ENCODE results near the gene HOXA2. TPM values are rescaled to one million over a fixed set of nuclear protein-coding genes. Genes with fewer than 3 reads are reported as not detected.

The HOXA2 gene
- total and polyA plus RNA-seq, 2 of the 13 experiments (the other 11 are each of a cell fraction or from before 2014, with no cell fraction given), result 0.22 to 0.29 TPM

DNA sequence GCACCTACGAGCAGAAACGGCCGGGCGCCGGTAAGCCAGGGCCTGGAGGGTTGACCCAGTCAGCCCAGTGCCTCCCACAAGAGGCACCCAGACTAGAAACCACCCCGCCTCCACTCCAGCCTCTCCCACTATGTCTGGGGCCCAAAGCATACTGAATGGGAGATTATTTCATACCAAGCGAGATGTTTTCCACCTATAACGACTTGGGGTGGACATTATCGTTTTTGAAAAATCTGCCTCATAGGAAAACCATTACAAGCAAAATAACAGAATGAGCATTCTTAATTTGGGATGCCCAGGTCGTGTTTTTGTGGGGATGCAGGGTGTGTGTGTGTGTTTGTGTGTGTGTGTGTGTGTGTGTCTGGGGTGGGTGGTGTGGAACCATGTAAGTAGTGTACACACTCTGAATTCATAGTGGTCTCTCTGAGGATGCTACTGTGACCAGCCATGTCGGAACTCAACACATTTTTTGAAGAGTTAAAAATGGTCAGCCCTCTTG lies 43.5 kb upstream of the HOXA2 start:
- Histone ChIP-seq H2AFZ (ENCODE audit: low read length) (no peak overlapping the region), H3K27me3 (ENCODE audit: control insufficient read depth in 1 of 2, insufficient read depth in 2 of 2, low read length in 2 of 2) (no peaks in the 10 kb centered on the region; a peak in 1 of 5 replicates), H3K4me3 (replicated peaks in 1 of 3; ENCODE audit: insufficient read depth in 1 of 3, low read depth in 2 of 3, low read length in 3 of 3) (no peak overlapping the region), H3K4me2 (ENCODE audit: low read depth, low read length) (no peak overlapping the region), H3K9me3 (ENCODE audit: low read length) (no peaks in the 10 kb centered on the region), H3K27ac (ENCODE audit: extremely low read length, insufficient read depth, low read length) (no peak overlapping the region), H3K9ac (ENCODE audit: insufficient read depth, low read depth, low read length) (no peak overlapping the region), H3K4me1 (ENCODE audit: insufficient read depth, low read length) (peaks cover 30% of the 10 kb centered on the region), H4K20me1 (ENCODE audit: insufficient read depth, low read length) (no peaks in the 10 kb centered on the region), H3K36me3 (replicated peaks in 1 of 2; ENCODE audit: control insufficient read depth in 1 of 2, insufficient read depth in 2 of 2, low read length in 2 of 2) (no peaks in the 10 kb centered on the region; a peak in 2 of 5 replicates), H3K79me2 (ENCODE audit: insufficient read depth, low read length) (peaks cover 5% of the 10 kb centered on the region)
- in situ Hi-C loops (cut with HindIII; ENCODE audit: extremely low pct_ligation_motif_present, low pct_unique_long_range_greater_than_20kb), result no loop called here
- intact Hi-C loops (cut with micrococcal nuclease; ENCODE audit: unreplicated experiment), result no loop called here
- FAIRE-seq (no peak), ATAC-seq (no peak), DNase-seq (ENCODE audit: low spot score) (no peak)
- no TSS peak for BruUV-seq (replicated peaks)
- ChIA-PET POLR2A (no interaction called here), CTCF (ENCODE audit: low intra/inter-chr PET ratio, low total read pairs) (no interaction called here)
- TF ChIP-seq ZNF720 (CRISPR knock-in tag; IDR thresholded peaks at IDR 0.05) (no peak), ZFY (CRISPR knock-in tag; IDR thresholded peaks at IDR 0.05) (no peak), ZNF232 (CRISPR knock-in tag; IDR thresholded peaks at IDR 0.05; ENCODE audit: borderline replicate concordance) (no peak), POLR2AphosphoS2 (IDR thresholded peaks at IDR 0.05; ENCODE audit: low read depth, low read length) (no peak), SNAPC2 (CRISPR knock-in tag; IDR thresholded peaks at IDR 0.05) (no peak), HNRNPH1 (optimal IDR thresholded peaks at IDR 0.05; ENCODE audit: low read depth, low read length) (no peak), ZNF550 (CRISPR knock-in tag; IDR thresholded peaks at IDR 0.05; ENCODE audit: borderline replicate concordance) (no peak), ZNF292 (CRISPR knock-in tag; IDR thresholded peaks at IDR 0.05; ENCODE audit: borderline replicate concordance, low read depth) (no peak)
- TF ChIP-seq, protein P1, sequence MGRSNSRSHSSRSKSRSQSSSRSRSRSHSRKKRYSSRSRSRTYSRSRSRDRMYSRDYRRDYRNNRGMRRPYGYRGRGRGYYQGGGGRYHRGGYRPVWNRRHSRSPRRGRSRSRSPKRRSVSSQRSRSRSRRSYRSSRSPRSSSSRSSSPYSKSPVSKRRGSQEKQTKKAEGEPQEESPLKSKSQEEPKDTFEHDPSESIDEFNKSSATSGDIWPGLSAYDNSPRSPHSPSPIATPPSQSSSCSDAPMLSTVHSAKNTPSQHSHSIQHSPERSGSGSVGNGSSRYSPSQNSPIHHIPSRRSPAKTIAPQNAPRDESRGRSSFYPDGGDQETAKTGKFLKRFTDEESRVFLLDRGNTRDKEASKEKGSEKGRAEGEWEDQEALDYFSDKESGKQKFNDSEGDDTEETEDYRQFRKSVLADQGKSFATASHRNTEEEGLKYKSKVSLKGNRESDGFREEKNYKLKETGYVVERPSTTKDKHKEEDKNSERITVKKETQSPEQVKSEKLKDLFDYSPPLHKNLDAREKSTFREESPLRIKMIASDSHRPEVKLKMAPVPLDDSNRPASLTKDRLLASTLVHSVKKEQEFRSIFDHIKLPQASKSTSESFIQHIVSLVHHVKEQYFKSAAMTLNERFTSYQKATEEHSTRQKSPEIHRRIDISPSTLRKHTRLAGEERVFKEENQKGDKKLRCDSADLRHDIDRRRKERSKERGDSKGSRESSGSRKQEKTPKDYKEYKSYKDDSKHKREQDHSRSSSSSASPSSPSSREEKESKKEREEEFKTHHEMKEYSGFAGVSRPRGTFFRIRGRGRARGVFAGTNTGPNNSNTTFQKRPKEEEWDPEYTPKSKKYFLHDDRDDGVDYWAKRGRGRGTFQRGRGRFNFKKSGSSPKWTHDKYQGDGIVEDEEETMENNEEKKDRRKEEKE (IDR thresholded peaks at IDR 0.05), result no peak
- TF ChIP-seq, protein P2, sequence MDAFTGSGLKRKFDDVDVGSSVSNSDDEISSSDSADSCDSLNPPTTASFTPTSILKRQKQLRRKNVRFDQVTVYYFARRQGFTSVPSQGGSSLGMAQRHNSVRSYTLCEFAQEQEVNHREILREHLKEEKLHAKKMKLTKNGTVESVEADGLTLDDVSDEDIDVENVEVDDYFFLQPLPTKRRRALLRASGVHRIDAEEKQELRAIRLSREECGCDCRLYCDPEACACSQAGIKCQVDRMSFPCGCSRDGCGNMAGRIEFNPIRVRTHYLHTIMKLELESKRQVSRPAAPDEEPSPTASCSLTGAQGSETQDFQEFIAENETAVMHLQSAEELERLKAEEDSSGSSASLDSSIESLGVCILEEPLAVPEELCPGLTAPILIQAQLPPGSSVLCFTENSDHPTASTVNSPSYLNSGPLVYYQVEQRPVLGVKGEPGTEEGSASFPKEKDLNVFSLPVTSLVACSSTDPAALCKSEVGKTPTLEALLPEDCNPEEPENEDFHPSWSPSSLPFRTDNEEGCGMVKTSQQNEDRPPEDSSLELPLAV (CRISPR knock-in tag; conservative IDR thresholded peaks at IDR 0.05; ENCODE audit: low read depth), result no peak
- TF ChIP-seq, protein P3, sequence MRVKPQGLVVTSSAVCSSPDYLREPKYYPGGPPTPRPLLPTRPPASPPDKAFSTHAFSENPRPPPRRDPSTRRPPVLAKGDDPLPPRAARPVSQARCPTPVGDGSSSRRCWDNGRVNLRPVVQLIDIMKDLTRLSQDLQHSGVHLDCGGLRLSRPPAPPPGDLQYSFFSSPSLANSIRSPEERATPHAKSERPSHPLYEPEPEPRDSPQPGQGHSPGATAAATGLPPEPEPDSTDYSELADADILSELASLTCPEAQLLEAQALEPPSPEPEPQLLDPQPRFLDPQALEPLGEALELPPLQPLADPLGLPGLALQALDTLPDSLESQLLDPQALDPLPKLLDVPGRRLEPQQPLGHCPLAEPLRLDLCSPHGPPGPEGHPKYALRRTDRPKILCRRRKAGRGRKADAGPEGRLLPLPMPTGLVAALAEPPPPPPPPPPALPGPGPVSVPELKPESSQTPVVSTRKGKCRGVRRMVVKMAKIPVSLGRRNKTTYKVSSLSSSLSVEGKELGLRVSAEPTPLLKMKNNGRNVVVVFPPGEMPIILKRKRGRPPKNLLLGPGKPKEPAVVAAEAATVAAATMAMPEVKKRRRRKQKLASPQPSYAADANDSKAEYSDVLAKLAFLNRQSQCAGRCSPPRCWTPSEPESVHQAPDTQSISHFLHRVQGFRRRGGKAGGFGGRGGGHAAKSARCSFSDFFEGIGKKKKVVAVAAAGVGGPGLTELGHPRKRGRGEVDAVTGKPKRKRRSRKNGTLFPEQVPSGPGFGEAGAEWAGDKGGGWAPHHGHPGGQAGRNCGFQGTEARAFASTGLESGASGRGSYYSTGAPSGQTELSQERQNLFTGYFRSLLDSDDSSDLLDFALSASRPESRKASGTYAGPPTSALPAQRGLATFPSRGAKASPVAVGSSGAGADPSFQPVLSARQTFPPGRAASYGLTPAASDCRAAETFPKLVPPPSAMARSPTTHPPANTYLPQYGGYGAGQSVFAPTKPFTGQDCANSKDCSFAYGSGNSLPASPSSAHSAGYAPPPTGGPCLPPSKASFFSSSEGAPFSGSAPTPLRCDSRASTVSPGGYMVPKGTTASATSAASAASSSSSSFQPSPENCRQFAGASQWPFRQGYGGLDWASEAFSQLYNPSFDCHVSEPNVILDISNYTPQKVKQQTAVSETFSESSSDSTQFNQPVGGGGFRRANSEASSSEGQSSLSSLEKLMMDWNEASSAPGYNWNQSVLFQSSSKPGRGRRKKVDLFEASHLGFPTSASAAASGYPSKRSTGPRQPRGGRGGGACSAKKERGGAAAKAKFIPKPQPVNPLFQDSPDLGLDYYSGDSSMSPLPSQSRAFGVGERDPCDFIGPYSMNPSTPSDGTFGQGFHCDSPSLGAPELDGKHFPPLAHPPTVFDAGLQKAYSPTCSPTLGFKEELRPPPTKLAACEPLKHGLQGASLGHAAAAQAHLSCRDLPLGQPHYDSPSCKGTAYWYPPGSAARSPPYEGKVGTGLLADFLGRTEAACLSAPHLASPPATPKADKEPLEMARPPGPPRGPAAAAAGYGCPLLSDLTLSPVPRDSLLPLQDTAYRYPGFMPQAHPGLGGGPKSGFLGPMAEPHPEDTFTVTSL (CRISPR knock-in tag; IDR thresholded peaks at IDR 0.05; ENCODE audit: borderline replicate concordance), result no peak
- 90% methylated on average over 9 of the region's 11 CpGs for WGBS (ENCODE audit: low lambda C conversion rate)

Data from HepG2 (cell line).